ENCODE measurements around the gene NSD1. TPM values are rescaled to one million over a fixed set of nuclear protein-coding genes. Genes with fewer than 3 reads are reported as not detected.

NSD1 gene
- total and polyA plus RNA-seq, 2 experiments from 2014 or later: 26.6 to 28.8 TPM

GRCh38 chr5:177162379-177162778, 28.8 kb downstream of the NSD1 start:
- no peak overlapping the region for H3K4me3 ChIP-seq
- H3K9me3 ChIP-seq (ENCODE audit: low read depth): no peaks in the 10 kb centered on the region
- TF ChIP-seq EZH2phosphoT487 (IDR thresholded peaks at IDR 0.05; ENCODE audit: low read depth, severe bottlenecking, unreplicated experiment) (no peak), EZH2 (IDR thresholded peaks at IDR 0.05; ENCODE audit: borderline replicate concordance) (no peak), CTCF (IDR thresholded peaks at IDR 0.05; ENCODE audit: poor library complexity) (no peak)
- no peak overlapping the region for H3K27ac ChIP-seq
- no peaks in the 10 kb centered on the region for H3K9me2 ChIP-seq (replicated peaks; ENCODE audit: insufficient read depth)
- no peak for DNase-seq (ENCODE audit: low spot score)
- H3K36me3 ChIP-seq (replicated peaks; ENCODE audit: insufficient read depth, low read depth): no peaks in the 10 kb centered on the region
- H3K4me1 ChIP-seq (ENCODE audit: insufficient read depth): no peaks in the 10 kb centered on the region
- no peaks in the 10 kb centered on the region for H3K27me3 ChIP-seq
- no peak overlapping the region for H2AFZ ChIP-seq
- H4K20me1 ChIP-seq (ENCODE audit: insufficient read depth, poor library complexity, severe bottlenecking): peaks cover 18% of the 10 kb centered on the region
- peaks cover 99% of the 10 kb centered on the region for H3K79me2 ChIP-seq
- no peak overlapping the region for H3K4me2 ChIP-seq
- 99% methylated on average over 6 of the region's 6 CpGs for WGBS (ENCODE audit: low lambda C conversion rate, missing lambda C conversion rate)

GRCh38 chr5:177163500-177163899, 29.9 kb downstream of the NSD1 start:
- TF ChIP-seq EZH2phosphoT487 (IDR thresholded peaks at IDR 0.05; ENCODE audit: low read depth, severe bottlenecking, unreplicated experiment) (no peak), EZH2 (IDR thresholded peaks at IDR 0.05; ENCODE audit: borderline replicate concordance) (no peak), CTCF (IDR thresholded peaks at IDR 0.05; ENCODE audit: poor library complexity) (no peak)
- no peaks in the 10 kb centered on the region for H3K4me1 ChIP-seq (ENCODE audit: insufficient read depth)
- H3K9me2 ChIP-seq (replicated peaks; ENCODE audit: insufficient read depth): no peaks in the 10 kb centered on the region
- H3K4me2 ChIP-seq: no peak overlapping the region
- peaks cover 99% of the 10 kb centered on the region for H3K79me2 ChIP-seq
- H3K36me3 ChIP-seq (replicated peaks; ENCODE audit: insufficient read depth, low read depth): no peaks in the 10 kb centered on the region
- WGBS (ENCODE audit: low lambda C conversion rate, missing lambda C conversion rate): 94% methylated on average over 2 of the region's 2 CpGs
- no peak overlapping the region for H3K27ac ChIP-seq
- H3K9me3 ChIP-seq (ENCODE audit: low read depth): no peaks in the 10 kb centered on the region
- no peak overlapping the region for H2AFZ ChIP-seq
- H3K4me3 ChIP-seq: no peak overlapping the region
- peaks cover 18% of the 10 kb centered on the region for H4K20me1 ChIP-seq (ENCODE audit: insufficient read depth, poor library complexity, severe bottlenecking)
- no peak for DNase-seq (ENCODE audit: low spot score)
- no peaks in the 10 kb centered on the region for H3K27me3 ChIP-seq

GRCh38 chr5:177169271-177169670, 35.7 kb downstream of the NSD1 start:
- H3K79me2 ChIP-seq: peaks cover 97% of the 10 kb centered on the region
- no peaks in the 10 kb centered on the region for H3K27me3 ChIP-seq
- H3K4me3 ChIP-seq: no peak overlapping the region
- no peak overlapping the region for H3K27ac ChIP-seq
- H4K20me1 ChIP-seq (ENCODE audit: insufficient read depth, poor library complexity, severe bottlenecking): peaks cover 10% of the 10 kb centered on the region
- no peak for DNase-seq (ENCODE audit: low spot score)
- no peak overlapping the region for H2AFZ ChIP-seq
- no peaks in the 10 kb centered on the region for H3K4me1 ChIP-seq (ENCODE audit: insufficient read depth)
- H3K9me2 ChIP-seq (replicated peaks; ENCODE audit: insufficient read depth): no peaks in the 10 kb centered on the region
- H3K4me2 ChIP-seq: no peak overlapping the region
- H3K9me3 ChIP-seq (ENCODE audit: low read depth): no peaks in the 10 kb centered on the region
- 97% methylated on average over 15 of the region's 15 CpGs for WGBS (ENCODE audit: low lambda C conversion rate, missing lambda C conversion rate)
- TF ChIP-seq EZH2phosphoT487 (IDR thresholded peaks at IDR 0.05; ENCODE audit: low read depth, severe bottlenecking, unreplicated experiment): no peak
- TF ChIP-seq EZH2 (IDR thresholded peaks at IDR 0.05; ENCODE audit: borderline replicate concordance): no peak
- TF ChIP-seq CTCF (IDR thresholded peaks at IDR 0.05; ENCODE audit: poor library complexity): no peak
- H3K36me3 ChIP-seq (replicated peaks; ENCODE audit: insufficient read depth, low read depth): no peaks in the 10 kb centered on the region

GRCh38 chr5:177171961-177172360, 38.4 kb downstream of the NSD1 start:
- Histone ChIP-seq H3K79me2 (peaks cover 96% of the 10 kb centered on the region), H2AFZ (no peak overlapping the region), H3K4me3 (no peak overlapping the region), H3K4me1 (ENCODE audit: insufficient read depth) (no peaks in the 10 kb centered on the region), H3K27me3 (no peaks in the 10 kb centered on the region), H4K20me1 (ENCODE audit: insufficient read depth, poor library complexity, severe bottlenecking) (peaks cover 18% of the 10 kb centered on the region), H3K9me3 (ENCODE audit: low read depth) (no peaks in the 10 kb centered on the region), H3K36me3 (replicated peaks; ENCODE audit: insufficient read depth, low read depth) (no peaks in the 10 kb centered on the region), H3K27ac (no peak overlapping the region), H3K4me2 (no peak overlapping the region), H3K9me2 (replicated peaks; ENCODE audit: insufficient read depth) (no peaks in the 10 kb centered on the region)
- DNase-seq (ENCODE audit: low spot score): no peak
- WGBS (ENCODE audit: low lambda C conversion rate, missing lambda C conversion rate): 96% methylated on average over 2 of the region's 2 CpGs
- TF ChIP-seq CTCF (IDR thresholded peaks at IDR 0.05; ENCODE audit: poor library complexity): no peak
- no peak for TF ChIP-seq EZH2phosphoT487 (IDR thresholded peaks at IDR 0.05; ENCODE audit: low read depth, severe bottlenecking, unreplicated experiment)
- no peak for TF ChIP-seq EZH2 (IDR thresholded peaks at IDR 0.05; ENCODE audit: borderline replicate concordance)
